AG09319 (cell line): ENCODE results near the gene CACFD1.

ENCODE experiments used
- DNase-seq: peaks from one replicate; pipeline ENCODE4 v3.0.0-alpha.2; 2010; ENCODE audit warnings: low read depth; ENCODE audit errors: extremely low read depth
- CTCF ChIP-seq: IDR thresholded peaks from 2 replicates; pipeline ENCODE4 v1.5.1; 2011; ENCODE audit warnings: low read depth, mild to moderate bottlenecking, inconsistent platforms, low read length, moderate library complexity

Gene CACFD1

GRCh38 chr9:133453651-133454050, 6.1 kb upstream of the CACFD1 start:
- no peak for TF ChIP-seq CTCF
- no peak for DNase-seq

- DNase-seq, result no peak
- TF ChIP-seq CTCF, result no peak
These were observed 5.5 kb upstream of the CACFD1 start for GRCh38 chr9:133454325-133454724.

- no peak for TF ChIP-seq CTCF
- no peak for DNase-seq
These were observed 4.7 kb upstream of the CACFD1 start for GRCh38 chr9:133454943-133455673.

- TF ChIP-seq CTCF, result no peak
- DNase-seq, result no peak
These were observed 3.8 kb upstream of the CACFD1 start for GRCh38 chr9:133455936-133456335.

- TF ChIP-seq CTCF, result no peak; the same call in 1 of the 2 replicates
- DNase-seq, result no peak
These were observed 3.4 kb upstream of the CACFD1 start for GRCh38 chr9:133456409-133456808.

- no peak for TF ChIP-seq CTCF
- no peak for DNase-seq
These were observed 2.5 kb upstream of the CACFD1 start for GRCh38 chr9:133457233-133457632.

- no peak for DNase-seq
- TF ChIP-seq CTCF, result no peak
These were observed 2.0 kb upstream of the CACFD1 start for GRCh38 chr9:133457748-133458147.
